GM18519 (cell line): ENCODE data around the gene ROBO1.

Experiments used
- ATAC-seq: cut with Tn5 transposase; IDR thresholded peaks from one replicate; pipeline ENCODE4 v1.9.1; 2021; ENCODE audit warnings: mild to moderate bottlenecking, moderate library complexity; ENCODE audit not compliant: unreplicated experiment, low FRiP score

ROBO1 gene

DNA sequence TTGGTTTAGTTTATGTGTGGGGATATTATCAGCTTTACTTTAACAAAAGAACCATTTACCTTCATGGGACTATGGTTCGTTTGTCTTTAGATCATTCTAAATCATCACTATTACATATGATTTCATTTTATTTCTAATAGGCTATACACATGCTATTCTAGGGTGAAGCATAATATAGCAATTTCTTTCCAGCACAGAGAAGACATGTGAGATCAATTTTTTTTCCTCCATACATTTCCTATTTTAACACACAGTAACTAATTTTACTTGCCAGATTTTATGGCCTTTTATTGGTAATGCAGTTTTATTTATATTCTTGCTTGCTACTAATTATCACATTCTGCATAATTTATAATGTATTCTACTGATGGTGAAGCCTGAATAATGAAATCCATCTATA, 287.1 kb downstream of the ROBO1 start:
- ATAC-seq = no peak

DNA sequence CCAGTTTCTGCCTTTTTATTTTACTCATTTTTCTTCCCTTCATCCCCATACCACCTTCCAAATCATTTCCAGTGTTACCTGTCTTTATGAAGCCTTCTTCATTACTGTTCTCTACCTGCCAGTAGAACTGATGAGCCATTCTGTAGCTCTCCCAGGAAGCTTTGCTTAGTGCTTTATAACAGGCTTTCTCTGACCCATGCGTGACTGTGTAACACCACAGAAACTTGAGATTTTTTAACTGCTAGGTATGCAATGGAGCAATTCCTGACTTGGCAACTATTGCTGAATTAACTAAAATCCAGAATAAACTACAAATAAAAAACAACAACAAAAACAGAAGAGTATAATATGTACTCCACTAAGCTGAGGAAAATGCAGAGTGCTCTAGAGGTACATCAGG, 289.2 kb downstream of the ROBO1 start:
- ATAC-seq = no peak

DNA sequence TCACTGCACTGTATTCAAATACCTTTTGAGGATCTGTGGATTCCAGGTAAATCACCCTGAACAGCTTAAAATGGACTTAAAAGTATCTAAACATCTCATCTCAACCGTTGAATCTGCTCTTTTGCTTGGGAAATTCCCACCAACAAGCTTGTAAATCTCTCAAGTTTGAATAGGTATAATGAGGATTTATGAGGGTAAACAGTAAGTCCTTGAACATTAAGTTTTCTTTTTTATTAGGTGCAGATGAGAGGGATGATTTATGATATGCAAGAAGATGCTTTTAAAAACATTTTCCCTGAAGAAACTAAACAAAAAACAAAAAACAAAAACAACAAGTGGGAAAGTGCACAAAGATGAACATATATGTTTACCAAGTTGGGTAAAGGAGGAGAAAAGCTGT, 290.6 kb downstream of the ROBO1 start:
- ATAC-seq = no peak

DNA sequence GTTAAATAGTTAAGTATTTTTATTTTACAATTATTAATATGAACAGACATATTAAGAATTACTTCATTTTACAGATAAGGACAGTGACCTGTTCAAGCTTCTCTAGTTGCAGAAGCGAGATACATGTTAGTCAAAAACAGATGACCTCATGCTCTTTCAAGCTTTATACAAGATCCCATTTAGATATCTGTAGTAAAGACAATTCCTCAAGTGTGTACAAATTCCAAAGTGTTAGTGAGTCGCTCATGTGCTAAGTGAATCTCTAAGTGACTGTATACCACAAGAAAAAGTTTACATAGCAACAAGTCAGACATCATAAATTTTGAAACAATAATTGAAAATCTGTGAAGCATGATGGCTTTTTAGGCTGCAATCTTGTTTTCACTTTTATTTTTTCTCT, 293.8 kb downstream of the ROBO1 start:
- ATAC-seq = no peak

DNA sequence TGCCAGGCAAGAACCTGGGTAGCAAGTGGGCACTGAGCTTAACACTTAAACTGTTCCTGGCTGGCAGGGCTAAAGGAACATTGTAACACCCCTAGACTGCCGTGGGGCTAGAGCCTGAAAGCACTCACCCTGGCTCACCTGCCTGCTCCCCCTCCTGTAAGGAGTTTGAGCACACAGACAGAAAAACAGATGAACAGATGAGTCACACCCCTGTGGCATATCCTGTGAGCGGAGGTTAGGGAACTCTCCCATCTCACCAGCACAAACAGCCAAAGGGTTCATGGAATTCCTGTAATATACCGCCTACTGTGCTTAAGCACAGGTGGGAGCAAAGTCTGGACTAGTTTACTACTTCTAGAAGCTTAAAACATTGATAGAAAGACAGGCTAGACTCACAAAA, 300.1 kb downstream of the ROBO1 start:
- ATAC-seq = no peak

DNA sequence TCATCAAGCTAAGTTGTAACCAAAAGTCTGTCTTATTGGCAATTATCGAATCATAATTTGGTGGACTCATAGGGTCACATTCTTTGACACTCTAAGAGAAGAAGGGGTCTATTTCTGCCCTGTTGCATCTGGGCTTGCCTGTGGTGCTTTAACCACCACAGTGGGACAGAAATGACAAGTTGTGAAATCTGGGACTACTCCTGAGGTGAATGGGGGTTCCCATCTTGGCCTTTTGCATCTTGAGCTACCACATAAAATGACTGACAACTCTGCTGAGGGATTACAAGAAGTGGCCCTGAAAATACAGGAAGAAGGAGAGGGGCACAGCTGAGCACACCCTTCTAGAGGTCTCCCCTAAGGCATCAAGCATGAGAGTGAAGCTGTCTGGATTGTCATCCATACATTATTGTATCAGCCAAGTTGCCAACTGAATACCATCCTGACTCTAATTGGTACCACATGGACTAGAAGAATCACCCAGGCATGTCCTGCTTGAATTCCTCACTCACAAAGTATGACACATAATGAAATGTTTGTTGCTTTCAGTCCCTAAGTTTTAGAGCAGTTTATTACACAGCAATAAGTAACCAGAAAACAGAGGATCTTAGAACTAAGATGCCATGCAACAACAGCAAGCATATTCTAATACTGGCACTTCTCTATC, 306.5 kb downstream of the ROBO1 start:
- ATAC-seq = no peak

DNA sequence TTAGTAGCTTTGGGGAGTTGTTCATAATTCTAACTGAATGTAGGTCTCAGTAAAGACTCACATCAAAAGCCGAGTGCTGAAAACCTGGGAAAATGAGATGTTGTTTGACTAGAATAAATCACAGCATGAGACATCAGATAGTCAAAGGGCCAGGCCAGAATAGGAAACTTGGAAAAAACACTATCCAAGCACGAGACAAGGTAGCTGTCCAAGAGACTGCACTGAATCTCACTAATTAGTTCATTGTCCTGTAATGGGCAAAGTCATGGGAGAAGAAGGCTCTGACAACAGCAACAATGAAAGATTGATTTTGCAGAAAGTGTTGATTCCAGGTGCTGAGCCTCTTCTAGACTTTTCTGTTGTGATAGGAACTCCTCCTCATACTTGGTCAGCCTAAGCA, 314.2 kb downstream of the ROBO1 start:
- no peak for ATAC-seq

DNA sequence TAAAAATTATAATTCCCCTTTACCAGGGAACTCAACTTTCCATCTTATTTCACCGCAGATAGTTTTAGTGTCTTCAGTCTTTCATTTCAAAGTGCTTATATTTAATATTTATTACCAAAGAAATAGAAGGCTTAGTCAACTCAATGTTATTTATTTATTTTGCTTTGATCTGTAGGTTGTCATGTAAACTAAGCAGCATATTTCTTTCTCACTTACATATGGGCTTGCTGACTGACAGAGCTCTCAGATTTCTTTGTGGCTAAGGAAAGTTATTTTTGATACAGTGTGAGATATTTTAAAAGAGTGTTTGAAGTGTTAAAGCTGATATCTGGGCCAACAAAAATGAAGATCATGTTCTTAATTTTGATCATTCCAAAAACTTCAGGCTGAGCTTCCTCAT, 331.4 kb downstream of the ROBO1 start:
- ATAC-seq = no peak

DNA sequence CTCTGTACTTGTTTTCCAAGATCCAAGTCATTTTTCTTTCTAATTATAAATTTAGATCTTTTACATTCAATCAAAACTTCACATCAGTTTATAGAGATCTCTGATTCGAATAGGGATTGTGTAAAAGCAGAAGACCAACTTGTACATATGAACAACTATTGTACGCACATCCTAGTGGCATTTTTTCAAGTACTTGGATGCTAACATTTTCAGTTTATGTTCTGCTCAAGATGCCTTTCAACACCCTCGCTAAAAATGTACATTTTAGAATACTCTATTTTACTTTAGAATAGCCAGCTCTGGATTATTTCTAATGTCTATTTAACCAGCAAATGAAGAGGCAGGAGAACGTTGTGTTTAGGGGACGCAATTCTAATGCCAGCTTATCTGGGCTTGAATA, 340.7 kb downstream of the ROBO1 start:
- no peak for ATAC-seq

DNA sequence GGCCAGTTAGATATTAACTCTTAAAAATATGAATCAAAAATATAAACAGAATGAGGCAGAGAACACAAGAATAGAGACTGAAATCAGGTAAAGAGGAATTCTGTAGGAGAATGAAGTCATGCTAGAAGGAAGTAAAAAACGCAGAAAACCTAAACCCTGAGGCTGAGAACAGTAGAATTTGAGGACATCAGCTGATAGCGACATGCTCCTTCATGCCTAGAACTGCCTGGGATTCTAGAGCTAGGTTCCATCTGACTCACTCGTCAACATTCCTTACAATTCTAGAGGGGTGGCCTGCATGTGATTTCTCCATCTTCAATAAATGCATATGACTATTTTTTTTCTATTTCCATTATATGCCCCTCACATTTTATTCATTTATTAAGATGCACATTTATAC, 343.0 kb downstream of the ROBO1 start:
- no peak for ATAC-seq

DNA sequence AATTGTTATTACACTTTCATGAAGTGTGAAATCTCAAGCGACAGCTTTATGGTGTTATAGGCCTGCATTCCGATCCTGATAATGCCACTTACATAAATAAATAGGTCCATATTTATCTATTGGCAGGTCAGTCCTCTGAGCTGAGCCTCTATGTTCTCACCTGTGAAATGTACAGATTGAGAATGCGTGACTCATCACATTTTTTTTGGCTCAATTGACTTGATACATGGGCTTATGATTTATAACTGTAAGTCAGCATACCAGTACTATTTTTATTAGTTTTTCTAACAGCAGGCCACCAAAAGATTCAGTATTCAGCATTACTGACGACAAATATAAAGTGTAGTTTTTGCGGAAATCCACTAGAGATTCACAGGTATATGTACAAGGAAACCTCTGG, 344.4 kb downstream of the ROBO1 start:
- no peak for ATAC-seq

DNA sequence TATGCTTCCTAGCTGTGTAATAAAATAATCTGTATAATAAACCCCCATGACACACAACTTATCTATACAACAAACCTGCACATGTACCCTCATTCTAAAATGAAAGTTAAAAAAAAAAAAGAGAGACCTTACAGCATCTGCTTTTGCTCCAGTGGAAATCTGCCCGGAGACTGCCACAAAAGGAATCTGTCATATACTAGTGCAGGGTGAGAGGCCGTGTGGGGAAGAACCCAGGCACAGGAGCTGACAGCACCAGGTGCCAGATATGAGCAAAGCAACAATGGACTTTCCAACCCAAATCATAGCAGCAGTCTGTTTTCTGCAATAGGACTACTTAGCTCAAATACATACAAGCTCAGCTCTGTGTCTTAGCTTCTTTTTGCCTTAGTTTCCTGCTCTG, 346.5 kb downstream of the ROBO1 start:
- ATAC-seq = no peak

DNA sequence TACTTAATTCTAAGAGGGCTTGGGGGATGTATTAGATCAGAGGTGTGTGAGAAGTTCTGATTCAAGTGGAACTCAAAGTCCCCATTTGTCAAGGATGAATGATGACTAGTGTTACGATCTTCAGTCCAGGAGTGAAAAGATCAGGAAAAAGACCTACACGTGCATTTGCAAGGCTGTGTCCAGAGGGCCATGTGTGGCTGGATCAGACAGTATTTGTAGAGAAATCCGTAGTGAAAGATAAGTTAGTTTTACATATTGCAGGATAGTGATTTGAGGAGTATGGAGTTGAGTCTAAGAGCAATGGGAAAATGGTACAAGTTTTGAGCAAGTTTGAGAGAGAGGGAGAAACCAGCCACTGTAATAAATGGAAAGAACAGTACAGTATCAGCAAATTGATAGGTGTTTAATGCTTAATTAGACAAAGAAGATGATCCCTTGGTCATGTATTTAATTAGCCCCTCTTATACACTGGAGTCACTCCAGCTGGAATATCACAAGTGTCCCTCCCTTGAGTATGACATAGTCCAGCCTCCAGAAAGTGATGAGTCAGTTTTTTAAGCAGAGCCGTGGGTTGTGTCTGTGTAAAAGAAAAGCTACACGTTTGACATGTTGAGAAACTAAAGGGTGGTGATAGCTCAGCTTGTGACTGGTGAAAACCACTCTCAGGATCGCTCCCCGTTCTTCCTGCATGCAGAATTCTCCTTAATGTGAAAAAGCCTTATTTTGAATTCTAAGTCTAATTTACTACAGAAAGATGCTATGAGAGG, 348.8 kb downstream of the ROBO1 start:
- no peak for ATAC-seq

DNA sequence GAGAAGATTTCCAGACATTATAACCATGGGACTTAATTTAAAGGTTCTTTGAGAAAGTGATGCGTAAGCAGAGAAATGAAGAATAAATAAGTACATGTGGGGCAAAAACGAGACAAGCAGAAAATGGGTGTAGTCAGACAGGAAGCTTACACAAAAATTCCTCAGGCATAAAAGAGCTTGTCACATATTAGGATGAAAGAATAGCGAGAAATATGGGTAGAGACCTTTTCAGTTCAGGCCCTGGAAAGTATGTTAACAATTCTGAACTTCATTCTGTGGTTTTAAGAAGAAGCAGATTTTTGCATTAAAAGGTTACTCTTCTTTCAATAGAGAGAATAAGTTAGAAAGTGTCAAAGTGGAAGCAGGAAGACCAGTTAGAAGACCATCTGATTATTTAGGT, 352.4 kb downstream of the ROBO1 start:
- ATAC-seq = no peak

DNA sequence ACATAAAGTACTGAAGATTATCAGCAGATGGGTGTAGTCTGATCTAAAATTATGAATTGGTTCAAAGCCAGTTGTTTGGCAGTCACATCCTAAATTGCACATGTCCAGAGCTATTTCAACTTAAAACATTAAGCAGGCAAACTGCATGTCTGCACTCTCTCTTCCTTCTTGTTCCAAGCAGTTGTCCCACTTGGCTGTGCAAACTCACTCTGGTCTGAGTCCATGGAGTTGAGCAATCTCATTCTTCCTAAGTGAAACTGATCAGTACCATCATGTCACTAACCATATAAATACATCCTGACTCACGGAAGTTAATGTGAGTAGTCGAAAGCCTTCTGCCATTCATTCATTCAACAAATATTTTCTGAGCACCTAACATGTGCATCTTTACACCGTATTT, 353.0 kb downstream of the ROBO1 start:
- ATAC-seq = no peak

DNA sequence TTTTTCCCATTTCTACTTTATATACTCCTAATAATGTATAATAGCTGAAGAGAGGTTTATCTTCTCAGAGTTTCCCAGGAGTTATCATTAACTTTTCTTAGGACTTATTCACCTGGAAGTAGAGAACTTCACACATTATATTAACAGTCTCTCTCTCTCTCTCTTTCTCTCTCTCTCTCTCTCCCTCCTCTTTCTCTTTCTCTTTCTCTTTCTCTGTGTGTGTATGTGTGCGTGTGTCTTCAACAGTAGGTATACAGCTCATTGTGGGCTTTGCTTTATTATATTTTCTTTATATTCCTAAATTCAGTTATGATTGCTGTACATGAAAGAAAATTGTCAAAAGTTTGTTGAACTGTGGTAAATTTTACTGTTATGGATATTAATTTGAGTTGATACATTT, 353.8 kb downstream of the ROBO1 start:
- no peak for ATAC-seq

DNA sequence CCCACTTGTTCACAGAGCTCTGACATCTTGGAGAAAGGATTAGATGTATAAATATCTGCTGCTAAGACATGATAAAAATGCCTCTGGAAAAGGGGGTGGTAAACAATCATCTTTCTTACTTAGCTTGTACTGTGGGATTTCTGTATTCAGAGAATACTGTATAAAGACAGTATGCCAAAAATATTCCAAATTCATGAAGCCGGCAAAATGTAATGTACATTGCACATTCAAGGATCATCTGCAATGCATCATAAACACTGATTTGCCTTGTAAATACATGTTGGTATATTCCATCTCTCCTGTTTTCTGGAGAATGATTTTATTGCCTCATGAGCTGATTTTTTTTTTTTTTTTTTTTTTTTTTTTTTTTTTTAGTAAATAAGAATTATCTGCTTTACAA, 355.3 kb downstream of the ROBO1 start:
- no peak for ATAC-seq

DNA sequence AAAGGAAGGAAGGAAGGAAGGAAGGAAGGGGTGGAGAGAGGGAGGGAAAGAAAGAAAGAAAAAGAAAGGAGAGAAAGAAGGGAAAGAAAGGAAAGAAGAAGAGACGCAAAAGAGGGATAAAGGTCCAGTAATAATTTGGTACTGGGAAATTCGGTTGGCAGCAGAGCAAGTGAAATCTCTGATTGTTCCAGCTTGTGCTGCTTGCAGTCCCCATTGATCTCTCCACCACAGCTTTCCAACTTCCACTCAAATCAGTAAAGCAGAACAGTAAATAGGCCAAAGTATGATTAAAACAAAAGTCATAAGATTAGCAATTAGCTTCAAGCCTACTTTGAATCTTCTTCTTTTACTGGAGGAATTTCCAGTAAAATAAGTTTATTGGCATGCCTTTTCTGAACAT, 357.2 kb downstream of the ROBO1 start:
- no peak for ATAC-seq

DNA sequence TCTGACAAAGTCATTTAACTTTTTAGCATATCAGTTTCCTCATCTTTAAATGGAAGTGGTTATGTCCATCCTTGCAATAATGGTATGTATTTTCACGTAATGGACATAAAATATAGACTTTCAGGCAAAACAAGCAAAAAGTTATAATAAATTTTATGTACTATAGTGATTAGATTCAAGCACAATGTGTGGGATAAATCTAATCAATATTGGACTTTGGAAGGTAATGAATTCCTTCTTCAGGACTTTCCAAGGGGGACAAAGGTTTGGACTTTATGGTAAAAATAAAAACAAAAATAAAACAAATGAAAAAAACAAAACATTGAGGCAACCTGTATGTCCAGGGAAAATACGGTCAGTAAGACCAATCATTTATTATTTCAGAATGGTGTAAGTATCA, 357.7 kb downstream of the ROBO1 start:
- no peak for ATAC-seq

DNA sequence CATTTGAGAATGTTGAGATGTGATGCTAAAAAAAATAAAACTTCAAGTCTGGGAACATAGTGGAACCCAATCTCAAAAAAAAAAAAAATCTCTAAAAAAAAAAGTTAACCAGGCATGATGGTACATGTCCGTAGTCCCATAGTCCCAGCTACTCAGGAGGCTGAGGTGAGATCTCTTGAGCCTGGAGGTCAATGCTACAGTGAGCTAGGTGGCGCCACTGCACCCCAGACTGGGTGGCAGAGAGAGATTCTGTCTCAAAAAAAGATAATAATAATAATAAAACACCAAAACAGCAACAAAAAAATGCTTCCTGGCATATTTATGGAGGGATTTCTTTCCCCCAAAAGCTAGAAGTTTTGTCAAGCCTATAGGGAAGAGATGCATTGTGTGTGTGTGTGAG, 361.6 kb downstream of the ROBO1 start:
- ATAC-seq = no peak

DNA sequence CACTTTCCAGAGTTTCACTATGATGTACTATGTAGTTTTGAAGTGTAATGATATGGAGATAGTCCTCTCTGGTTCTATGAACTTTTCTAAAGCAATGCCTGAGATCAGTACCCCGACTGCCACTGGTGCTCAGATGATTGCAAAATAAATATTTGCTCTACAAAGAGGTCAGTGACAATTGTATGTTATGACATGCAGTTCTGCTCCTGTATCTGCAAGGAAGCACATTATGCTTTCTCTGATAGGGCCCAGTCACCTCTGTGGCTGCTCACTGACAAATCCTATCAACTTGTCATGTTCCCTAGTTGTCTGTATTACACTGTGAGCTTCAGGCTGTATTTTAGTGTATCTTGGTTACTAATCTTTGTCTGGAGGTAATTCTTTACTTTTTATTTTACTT, 362.6 kb downstream of the ROBO1 start:
- no peak for ATAC-seq

DNA sequence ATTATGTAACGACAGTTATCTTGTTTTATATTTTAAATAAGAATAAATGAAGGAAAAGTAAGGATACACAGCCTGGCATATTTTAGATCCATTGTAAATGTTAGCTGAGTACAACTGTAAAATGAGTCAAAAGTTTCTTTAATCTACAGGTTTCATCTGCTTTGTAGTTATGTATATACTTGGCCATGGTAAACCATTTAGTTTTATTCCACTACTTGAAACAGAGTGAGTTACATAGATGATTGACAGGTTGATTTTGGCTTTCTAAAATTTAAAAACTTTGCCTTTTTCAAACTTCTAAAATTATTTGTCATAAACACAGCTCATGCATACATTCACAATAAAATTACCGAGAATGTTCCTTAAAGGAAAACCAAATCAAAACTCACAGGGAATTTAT, 371.2 kb downstream of the ROBO1 start:
- no peak for ATAC-seq
